DMS 273 (cell line): ENCODE measurements around the gene WWC2.

Experiments
- DNase-seq: peaks from one replicate; lab custom pipeline; 2025; ENCODE audit not compliant: unreplicated experiment; lab: John Stamatoyannopoulos, UW

The WWC2 gene

GRCh38 chr4:183349673-183350072 lies 250.6 kb downstream of the WWC2 start:
- DNase-seq: no peak

- no peak for DNase-seq
Observed at GRCh38 chr4:183350317-183351071, 251.4 kb downstream of the WWC2 start.

- DNase-seq: no peak
Observed at GRCh38 chr4:183352546-183352945, 253.5 kb downstream of the WWC2 start.

- DNase-seq: no peak
Observed at GRCh38 chr4:183353557-183353956, 254.5 kb downstream of the WWC2 start.

- DNase-seq: no peak
Observed at GRCh38 chr4:183354219-183354618, 255.2 kb downstream of the WWC2 start.

GRCh38 chr4:183355405-183355804 lies 256.3 kb downstream of the WWC2 start:
- no peak for DNase-seq

GRCh38 chr4:183356173-183356830 lies 257.2 kb downstream of the WWC2 start:
- no peak for DNase-seq

GRCh38 chr4:183356931-183357675 lies 258.0 kb downstream of the WWC2 start:
- DNase-seq: no peak

GRCh38 chr4:183358215-183358755 lies 259.2 kb downstream of the WWC2 start:
- no peak for DNase-seq

- DNase-seq: no peak
Observed at GRCh38 chr4:183360161-183360919, 261.3 kb downstream of the WWC2 start.

GRCh38 chr4:183362036-183362435 lies 263.0 kb downstream of the WWC2 start:
- no peak for DNase-seq

- no peak for DNase-seq
Observed at GRCh38 chr4:183362916-183363542, 264.0 kb downstream of the WWC2 start.

GRCh38 chr4:183364025-183364424 lies 265.0 kb downstream of the WWC2 start:
- DNase-seq: no peak

GRCh38 chr4:183366206-183366835 lies 267.3 kb downstream of the WWC2 start:
- DNase-seq: no peak

- no peak for DNase-seq
Observed at GRCh38 chr4:183369073-183369472, 270.0 kb downstream of the WWC2 start.
